HepG2 (cell line): ENCODE results near the gene RHOD.

Experiments used
- CTCF ChIP-seq: sonication (generic); formaldehyde crosslinking; IDR thresholded peaks from 2 replicates; pipeline ENCODE4 v1.5.0; 2020; ENCODE audit warnings: mild to moderate bottlenecking, missing genetic modification reagents, moderate library complexity
- GLI4 ChIP-seq: sonication (generic); formaldehyde crosslinking; IDR thresholded peaks from 2 replicates; pipeline ENCODE4 v1.5.1; 2020; ENCODE audit warnings: missing genetic modification reagents, mild to moderate bottlenecking, moderate library complexity, borderline replicate concordance
- HMG20A ChIP-seq: IDR thresholded peaks from 2 replicates; pipeline ENCODE4 v1.6.1; 2016; ENCODE audit warnings: borderline replicate concordance
- POLR2A ChIP-seq, 2 experiments: IDR thresholded peaks; 2 replicates each; pipeline ENCODE4 v1.6.1; 2011; ENCODE audit warnings: low read depth in 2 of 2, low read length in 2 of 2, mild to moderate bottlenecking in 1 of 2, moderate library complexity in 1 of 2; ENCODE audit not compliant: insufficient read depth in 1 of 2
- SIN3A ChIP-seq: IDR thresholded peaks from 2 replicates; pipeline ENCODE4 v1.6.1; 2011; ENCODE audit warnings: low read depth, mild to moderate bottlenecking, control low read depth, low read length, borderline replicate concordance
- SKIL ChIP-seq: sonication (generic); formaldehyde crosslinking; IDR thresholded peaks from 2 replicates; pipeline ENCODE4 v1.8.0; 2022; ENCODE audit warnings: missing genetic modification reagents, mild to moderate bottlenecking, moderate library complexity, borderline replicate concordance
- SOX5 ChIP-seq: IDR thresholded peaks from 2 replicates; pipeline ENCODE4 v1.6.1; 2016; ENCODE audit warnings: borderline replicate concordance
- SP4 ChIP-seq: sonication (generic); formaldehyde crosslinking; IDR thresholded peaks from 2 replicates; pipeline ENCODE4 v1.8.1; 2023; ENCODE audit warnings: mild to moderate bottlenecking, missing genetic modification reagents
- TAF1 ChIP-seq: sonication (generic); formaldehyde crosslinking; IDR thresholded peaks from 2 replicates; pipeline ENCODE4 v1.4.0; 2020; ENCODE audit warnings: missing genetic modification reagents
- THAP7 ChIP-seq: sonication (generic); formaldehyde crosslinking; IDR thresholded peaks from 2 replicates; pipeline ENCODE4 v1.8.1; 2023; ENCODE audit warnings: mild to moderate bottlenecking, missing genetic modification reagents
- ZBTB7A ChIP-seq: sonication (generic); formaldehyde crosslinking; IDR thresholded peaks from 2 replicates; pipeline ENCODE4 v1.8.0; 2022; ENCODE audit warnings: mild to moderate bottlenecking, missing genetic modification reagents
- ZNF503 ChIP-seq: sonication (generic); formaldehyde crosslinking; IDR thresholded peaks from 2 replicates; pipeline ENCODE4 v1.4.0; 2020; ENCODE audit warnings: missing genetic modification reagents
- ZNF780A ChIP-seq: sonication (generic); formaldehyde crosslinking; IDR thresholded peaks from 2 replicates; pipeline ENCODE4 v1.8.0; 2022; ENCODE audit warnings: mild to moderate bottlenecking, missing genetic modification reagents, moderate library complexity

- TF ChIP-seq GLI4 (CRISPR knock-in tag): no peak
- TF ChIP-seq SP4 (CRISPR knock-in tag): no peak
- no peak for TF ChIP-seq HMG20A (CRISPR knock-in tag)
- no peak for TF ChIP-seq ZNF780A (CRISPR knock-in tag)
- no peak for TF ChIP-seq ZNF503 (CRISPR knock-in tag)
- TF ChIP-seq CTCF (CRISPR knock-in tag): no peak
- TF ChIP-seq THAP7 (CRISPR knock-in tag): no peak
- no peak for TF ChIP-seq SIN3A
- TF ChIP-seq SOX5 (CRISPR knock-in tag): no peak
- TF ChIP-seq SKIL (CRISPR knock-in tag): no peak
- no peak for TF ChIP-seq POLR2A (IDR thresholded peaks at IDR 0.05; ENCODE audit: insufficient read depth in 1 of 2, low read depth in 2 of 2, low read length in 2 of 2)
- TF ChIP-seq ZBTB7A: no peak
- TF ChIP-seq TAF1 (CRISPR knock-in tag): no peak
Observed at GRCh38 chr11:67026941-67027340, 29.7 kb upstream of the RHOD start.
